ENCODE data around the gene RNF220. TPM values are rescaled to one million over a fixed set of nuclear protein-coding genes. Genes with fewer than 3 reads are reported as not detected.

The RNF220 gene
- total and polyA plus RNA-seq, 2 of the 4 experiments (the other 2 are of a cell fraction): 71.8 to 77.1 TPM

DNA sequence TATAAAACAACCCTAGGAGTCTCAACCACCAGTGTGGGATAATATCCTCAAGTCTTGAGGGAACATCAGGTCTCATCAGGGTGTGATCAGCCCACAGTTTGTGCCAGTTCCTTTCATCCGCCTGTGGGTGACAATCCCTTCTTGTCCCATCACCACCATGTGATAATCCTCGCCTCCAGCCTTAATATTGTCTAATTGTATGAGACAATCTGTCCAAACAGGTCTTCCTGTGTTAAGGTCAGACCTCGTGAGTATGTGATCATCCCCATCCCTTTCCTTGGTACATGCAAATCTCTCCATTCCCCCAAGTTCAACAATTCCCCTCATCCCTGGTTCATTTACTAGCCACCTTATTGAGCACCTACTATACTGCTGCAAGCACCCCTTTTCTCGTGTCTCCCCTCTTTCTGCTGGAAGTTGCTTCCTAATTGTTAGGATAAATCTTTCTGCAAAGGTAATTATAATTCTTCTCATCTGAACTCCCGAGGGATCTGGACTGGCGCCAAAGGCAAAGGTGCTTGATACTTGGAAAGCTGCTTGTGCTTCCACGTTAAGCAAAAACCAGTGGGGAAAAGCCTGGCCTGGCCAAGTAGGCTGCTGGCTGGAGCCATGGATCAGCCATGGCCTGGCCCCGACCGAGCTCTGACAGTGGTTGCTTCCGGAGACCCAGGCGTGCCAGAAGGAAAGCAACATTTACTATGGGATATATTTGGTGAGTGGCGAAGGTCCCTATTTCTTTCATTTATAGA lies 92.5 kb downstream of the RNF220 start:
- no TSS peak for BruUV-seq (replicated peaks)
- no peak overlapping the region for H2BK20ac ChIP-seq (ENCODE audit: low read depth, low read length)
- no peak overlapping the region for H3K9ac ChIP-seq (ENCODE audit: low read depth, low read length)
- intact Hi-C loops (cut with micrococcal nuclease): no loop called here
- no peak overlapping the region for H3K4ac ChIP-seq (ENCODE audit: low read depth, low read length)
- peaks cover 54% of the 10 kb centered on the region for H3K27me3 ChIP-seq (ENCODE audit: control insufficient read depth, insufficient read depth, low read length)
- no peak overlapping the region for H2BK120ac ChIP-seq (ENCODE audit: low read depth, low read length)
- no peak overlapping the region for H3K56ac ChIP-seq (ENCODE audit: extremely low read depth, insufficient read depth, low read length)
- DNase-seq (no peak), ATAC-seq (ENCODE audit: low read depth) (no peak)
- no peak overlapping the region for H2BK15ac ChIP-seq (ENCODE audit: low read depth, low read length)
- WGBS, 2 experiments (ENCODE audit: extremely low coverage in 2 of 2, insufficient read length in 1 of 2): 69% methylated on average over 2 of the region's 12 CpGs; no CpG with 5 or more reads in 1 of the 2 experiments
- H3K18ac ChIP-seq (ENCODE audit: low read depth, low read length): no peak overlapping the region
- H4K5ac ChIP-seq (ENCODE audit: low read depth, low read length): no peak overlapping the region
- H3K14ac ChIP-seq (replicated peaks; ENCODE audit: low read depth, low read length): no peak overlapping the region
- H3K4me3 ChIP-seq (ENCODE audit: insufficient read depth, low read depth, low read length): no peak overlapping the region
- H3K4me1 ChIP-seq (ENCODE audit: control insufficient read depth, insufficient read depth, low read length): no peaks in the 10 kb centered on the region
- dilution Hi-C loops (cut with HindIII; ENCODE audit: low sequenced_read_pairs, unreplicated experiment): no loop called here
- CTCF ChIA-PET: interaction anchor here (0.5 kb wide), 1 partner anchor 403 kb away, joined by 3 read pairs; no protein-coding TSS in a partner anchor
- no peak overlapping the region for H3K27ac ChIP-seq (ENCODE audit: insufficient read depth, low read length)
- H2AK5ac ChIP-seq (ENCODE audit: low read depth, low read length): no peak overlapping the region
- no peak overlapping the region for H3K4me2 ChIP-seq (ENCODE audit: low read depth, low read length)
- no peaks in the 10 kb centered on the region for H3K36me3 ChIP-seq (ENCODE audit: control insufficient read depth, insufficient read depth, low read length)
- no peak overlapping the region for H4K8ac ChIP-seq (ENCODE audit: low read depth in 2 of 2, low read length in 2 of 2)
- H3K9me1 ChIP-seq (ENCODE audit: insufficient read depth, low read length): no peaks in the 10 kb centered on the region
- TF ChIP-seq, protein P1, sequence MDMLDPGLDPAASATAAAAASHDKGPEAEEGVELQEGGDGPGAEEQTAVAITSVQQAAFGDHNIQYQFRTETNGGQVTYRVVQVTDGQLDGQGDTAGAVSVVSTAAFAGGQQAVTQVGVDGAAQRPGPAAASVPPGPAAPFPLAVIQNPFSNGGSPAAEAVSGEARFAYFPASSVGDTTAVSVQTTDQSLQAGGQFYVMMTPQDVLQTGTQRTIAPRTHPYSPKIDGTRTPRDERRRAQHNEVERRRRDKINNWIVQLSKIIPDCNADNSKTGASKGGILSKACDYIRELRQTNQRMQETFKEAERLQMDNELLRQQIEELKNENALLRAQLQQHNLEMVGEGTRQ (IDR thresholded peaks at IDR 0.05; ENCODE audit: low read depth, low read length): no peak
- no peak for TF ChIP-seq RFX5 (IDR thresholded peaks at IDR 0.05; ENCODE audit: low read depth, low read length)
- no peak for TF ChIP-seq RCOR1 (IDR thresholded peaks at IDR 0.05; ENCODE audit: insufficient replicate concordance, low read length)
- no peak for TF ChIP-seq POLR2A (IDR thresholded peaks at IDR 0.05; ENCODE audit: low read depth, low read length)
- TF ChIP-seq, protein P2, sequence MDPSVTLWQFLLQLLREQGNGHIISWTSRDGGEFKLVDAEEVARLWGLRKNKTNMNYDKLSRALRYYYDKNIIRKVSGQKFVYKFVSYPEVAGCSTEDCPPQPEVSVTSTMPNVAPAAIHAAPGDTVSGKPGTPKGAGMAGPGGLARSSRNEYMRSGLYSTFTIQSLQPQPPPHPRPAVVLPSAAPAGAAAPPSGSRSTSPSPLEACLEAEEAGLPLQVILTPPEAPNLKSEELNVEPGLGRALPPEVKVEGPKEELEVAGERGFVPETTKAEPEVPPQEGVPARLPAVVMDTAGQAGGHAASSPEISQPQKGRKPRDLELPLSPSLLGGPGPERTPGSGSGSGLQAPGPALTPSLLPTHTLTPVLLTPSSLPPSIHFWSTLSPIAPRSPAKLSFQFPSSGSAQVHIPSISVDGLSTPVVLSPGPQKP (IDR thresholded peaks at IDR 0.05; ENCODE audit: borderline replicate concordance, low read depth, low read length): no peak
- no peak for TF ChIP-seq CHD1 (IDR thresholded peaks at IDR 0.05; ENCODE audit: low read depth, low read length)
- no peak for TF ChIP-seq MAFK (IDR thresholded peaks at IDR 0.05; ENCODE audit: low read depth, low read length)
- no peak for TF ChIP-seq SMC3 (IDR thresholded peaks at IDR 0.05; ENCODE audit: low read depth, low read length)
- TF ChIP-seq MXI1 (IDR thresholded peaks at IDR 0.05; ENCODE audit: borderline replicate concordance, low read depth, low read length): no peak
- TF ChIP-seq NFE2L2 (IDR thresholded peaks at IDR 0.05; ENCODE audit: low read depth, low read length): no peak
- TF ChIP-seq RAD21 (IDR thresholded peaks at IDR 0.05; ENCODE audit: low read length): no peak
- TF ChIP-seq FOS (IDR thresholded peaks at IDR 0.05; ENCODE audit: low read depth, low read length): no peak
- TF ChIP-seq, protein P3, sequence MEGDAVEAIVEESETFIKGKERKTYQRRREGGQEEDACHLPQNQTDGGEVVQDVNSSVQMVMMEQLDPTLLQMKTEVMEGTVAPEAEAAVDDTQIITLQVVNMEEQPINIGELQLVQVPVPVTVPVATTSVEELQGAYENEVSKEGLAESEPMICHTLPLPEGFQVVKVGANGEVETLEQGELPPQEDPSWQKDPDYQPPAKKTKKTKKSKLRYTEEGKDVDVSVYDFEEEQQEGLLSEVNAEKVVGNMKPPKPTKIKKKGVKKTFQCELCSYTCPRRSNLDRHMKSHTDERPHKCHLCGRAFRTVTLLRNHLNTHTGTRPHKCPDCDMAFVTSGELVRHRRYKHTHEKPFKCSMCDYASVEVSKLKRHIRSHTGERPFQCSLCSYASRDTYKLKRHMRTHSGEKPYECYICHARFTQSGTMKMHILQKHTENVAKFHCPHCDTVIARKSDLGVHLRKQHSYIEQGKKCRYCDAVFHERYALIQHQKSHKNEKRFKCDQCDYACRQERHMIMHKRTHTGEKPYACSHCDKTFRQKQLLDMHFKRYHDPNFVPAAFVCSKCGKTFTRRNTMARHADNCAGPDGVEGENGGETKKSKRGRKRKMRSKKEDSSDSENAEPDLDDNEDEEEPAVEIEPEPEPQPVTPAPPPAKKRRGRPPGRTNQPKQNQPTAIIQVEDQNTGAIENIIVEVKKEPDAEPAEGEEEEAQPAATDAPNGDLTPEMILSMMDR (conservative IDR thresholded peaks at IDR 0.05; ENCODE audit: low read depth, low read length): no peak
- no peak for TF ChIP-seq BHLHE40 (IDR thresholded peaks at IDR 0.05; ENCODE audit: low read depth, low read length)
- TF ChIP-seq MAZ (IDR thresholded peaks at IDR 0.05; ENCODE audit: borderline replicate concordance, low read depth, low read length): no peak
- TF ChIP-seq CEBPB (IDR thresholded peaks at IDR 0.05; ENCODE audit: low read depth, low read length): no peak
- no peak overlapping the region for H2AK9ac ChIP-seq (replicated peaks; ENCODE audit: low read depth, low read length, poor library complexity)
- no peak overlapping the region for H2AFZ ChIP-seq (replicated peaks; ENCODE audit: low read length, poor library complexity)
- H4K20me1 ChIP-seq (ENCODE audit: insufficient read depth, low read length): no peaks in the 10 kb centered on the region
- H2BK5ac ChIP-seq (ENCODE audit: low read depth, low read length, poor library complexity, severe bottlenecking): no peak overlapping the region
- no peaks in the 10 kb centered on the region for H3K79me1 ChIP-seq (ENCODE audit: low read depth in 1 of 2, low read length in 2 of 2)
- no peak overlapping the region for H4K91ac ChIP-seq (ENCODE audit: insufficient read depth, low read depth, low read length)
- in situ Hi-C loops (cut with MboI; ENCODE audit: low sequenced_read_pairs): no loop called here
- no peaks in the 10 kb centered on the region for H3K9me3 ChIP-seq (ENCODE audit: control insufficient read depth, insufficient read depth, low read length)
- POLR2A ChIA-PET (ENCODE audit: unreplicated experiment): no interaction called here
- no peak overlapping the region for H3K23ac ChIP-seq (ENCODE audit: low read depth, low read length)
